ENCODE data around the gene PLD4.
"Not testable (repeated sequence)": the region's sequence is repeated elsewhere in the genome, so short reads cannot be mapped to it uniquely, and the experiment has no call there.

PLD4 gene

DNA sequence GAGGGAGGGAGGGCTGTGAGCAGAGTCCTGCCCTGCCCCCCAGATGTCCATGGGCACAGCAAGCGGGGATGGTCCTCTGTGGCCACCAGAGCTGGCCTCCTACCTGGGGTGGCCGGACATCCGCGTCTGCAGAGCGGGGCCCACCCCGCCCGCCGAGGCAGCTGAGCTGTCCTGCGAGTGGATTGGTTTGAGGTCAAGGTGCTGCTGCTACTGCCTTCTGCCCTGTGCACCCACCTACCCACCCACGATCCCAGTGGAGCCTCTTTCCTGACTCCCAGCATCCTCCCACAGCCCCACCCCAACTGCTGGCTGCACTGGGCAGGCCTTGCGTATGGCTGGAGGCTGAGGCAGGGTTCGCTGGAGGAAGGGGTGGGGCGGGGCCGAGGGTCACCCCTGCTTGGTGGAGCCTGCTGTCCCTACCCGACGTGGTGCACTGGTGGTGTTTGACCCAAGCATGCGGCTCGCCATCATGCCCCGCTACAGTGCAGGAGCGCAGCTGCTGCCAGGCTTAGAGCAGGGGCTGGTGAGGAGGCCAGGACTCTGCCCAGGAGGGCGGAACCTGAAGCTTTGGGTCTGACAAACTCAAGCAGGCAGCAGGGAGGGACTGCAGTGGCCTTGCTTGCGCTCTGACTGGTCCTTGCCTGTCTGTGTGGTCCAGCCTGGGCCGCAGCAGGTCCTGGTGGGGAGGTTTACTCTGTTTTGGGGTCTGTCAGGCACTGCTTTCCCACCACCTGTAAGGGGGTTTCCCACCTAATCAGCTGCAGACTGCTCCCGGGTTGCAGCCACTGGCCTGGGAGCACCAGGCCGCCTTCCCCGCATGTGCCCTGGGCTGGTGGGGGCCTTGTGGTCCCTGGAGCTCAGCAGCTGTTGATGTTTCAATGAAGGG is 35.9 kb upstream of the PLD4 start:
- no peak overlapping the region for H3K4me3 ChIP-seq (ENCODE audit: low read depth in 1 of 2, low read length in 2 of 2)
- no peak overlapping the region for H3K9ac ChIP-seq (ENCODE audit: low read length)
- H3K27ac ChIP-seq (ENCODE audit: low read depth, low read length) = no peak overlapping the region
- no peaks in the 10 kb centered on the region for H3K4me1 ChIP-seq (ENCODE audit: insufficient read depth, low read length)
- H3K36me3 ChIP-seq (ENCODE audit: insufficient read depth, low read length) = peaks cover 3% of the 10 kb centered on the region
- no peaks in the 10 kb centered on the region for H3K27me3 ChIP-seq (ENCODE audit: control insufficient read depth in 1 of 2, insufficient read depth in 2 of 2, low read length in 2 of 2)
- no peaks in the 10 kb centered on the region for H3K9me3 ChIP-seq (ENCODE audit: low read length)

DNA sequence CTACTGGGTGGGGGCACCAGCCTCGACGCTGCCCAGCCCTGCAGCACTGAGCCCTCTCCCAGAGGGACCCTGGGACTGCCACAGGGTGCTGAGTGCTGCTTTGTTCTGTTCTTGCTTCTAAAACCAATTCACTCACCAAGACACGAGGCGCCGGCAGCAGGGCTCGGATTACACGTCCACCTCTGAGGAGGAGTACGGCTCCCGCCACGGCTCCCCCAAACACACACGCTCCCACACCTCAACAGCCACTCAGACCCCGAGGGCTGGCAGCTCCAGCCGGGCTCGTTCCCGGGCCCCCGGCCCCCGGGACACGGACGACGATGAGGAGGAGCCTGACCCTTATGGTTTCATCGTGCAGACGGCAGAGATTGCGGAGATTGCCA is 35.3 kb upstream of the PLD4 start:
- no peaks in the 10 kb centered on the region for H3K36me3 ChIP-seq (ENCODE audit: insufficient read depth, low read length)
- no peaks in the 10 kb centered on the region for H3K27me3 ChIP-seq (ENCODE audit: control insufficient read depth in 1 of 2, insufficient read depth in 2 of 2, low read length in 2 of 2)
- no peaks in the 10 kb centered on the region for H3K9me3 ChIP-seq (ENCODE audit: low read length)
- no peak overlapping the region for H3K9ac ChIP-seq (ENCODE audit: low read length)
- no peak overlapping the region for H3K4me3 ChIP-seq (ENCODE audit: low read depth in 1 of 2, low read length in 2 of 2)
- H3K4me1 ChIP-seq (ENCODE audit: insufficient read depth, low read length) = no peaks in the 10 kb centered on the region
- no peak overlapping the region for H3K27ac ChIP-seq (ENCODE audit: low read depth, low read length)

DNA sequence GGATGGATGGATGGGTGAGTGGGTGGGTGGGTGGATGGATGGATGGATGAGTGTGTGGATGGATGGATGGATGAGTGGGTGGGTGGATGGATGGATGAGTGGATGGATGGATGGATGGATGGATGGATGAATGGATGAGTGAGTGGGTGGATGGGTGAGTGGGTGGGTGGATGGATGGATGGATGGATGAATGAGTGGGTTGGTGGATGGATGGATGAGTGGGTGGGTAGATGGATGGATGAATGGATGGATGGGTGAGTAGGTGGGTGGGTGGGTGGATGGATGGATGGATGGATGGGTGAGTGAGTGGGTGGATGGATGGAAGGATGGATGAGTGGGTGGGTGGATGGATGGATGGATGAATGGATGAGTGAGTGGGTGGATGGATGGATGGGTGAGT is 34.4 kb upstream of the PLD4 start:
- not testable (repeated sequence) for H3K9ac ChIP-seq (ENCODE audit: low read length); H3K36me3 ChIP-seq (ENCODE audit: insufficient read depth, low read length); H3K4me3 ChIP-seq (ENCODE audit: low read depth in 1 of 2, low read length in 2 of 2); H3K9me3 ChIP-seq (ENCODE audit: low read length); H3K27me3 ChIP-seq (ENCODE audit: control insufficient read depth in 1 of 2, insufficient read depth in 2 of 2, low read length in 2 of 2); H3K27ac ChIP-seq (ENCODE audit: low read depth, low read length); H3K4me1 ChIP-seq (ENCODE audit: insufficient read depth, low read length)

DNA sequence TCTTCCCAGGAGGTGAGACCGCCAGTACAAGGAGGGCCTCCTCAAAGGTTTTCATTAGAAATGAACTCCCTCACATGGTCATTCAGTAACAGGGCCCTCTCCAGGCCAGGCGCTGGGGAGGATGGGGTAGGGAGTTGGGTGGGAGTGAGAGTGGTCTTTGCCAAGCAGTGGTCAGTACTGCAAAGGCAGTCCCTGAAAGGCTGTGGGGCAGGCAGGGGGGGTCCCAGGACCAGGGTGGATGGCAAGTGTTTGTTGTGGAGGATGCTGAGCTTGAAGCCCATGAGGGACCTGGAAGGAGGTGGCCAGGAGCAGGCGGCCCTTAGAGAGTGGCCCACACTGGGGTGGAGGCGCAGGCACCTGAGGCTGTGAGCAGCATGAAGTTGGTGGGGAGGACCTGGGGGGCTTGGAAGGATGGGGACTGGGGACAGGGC is 33.5 kb upstream of the PLD4 start:
- H3K27ac ChIP-seq (ENCODE audit: low read depth, low read length) = no peak overlapping the region
- H3K9ac ChIP-seq (ENCODE audit: low read length) = no peak overlapping the region
- H3K36me3 ChIP-seq (ENCODE audit: insufficient read depth, low read length) = no peaks in the 10 kb centered on the region
- no peak overlapping the region for H3K4me3 ChIP-seq (ENCODE audit: low read depth in 1 of 2, low read length in 2 of 2)
- no peaks in the 10 kb centered on the region for H3K9me3 ChIP-seq (ENCODE audit: low read length)
- H3K4me1 ChIP-seq (ENCODE audit: insufficient read depth, low read length) = peaks cover 10% of the 10 kb centered on the region
- H3K27me3 ChIP-seq (ENCODE audit: control insufficient read depth in 1 of 2, insufficient read depth in 2 of 2, low read length in 2 of 2) = no peaks in the 10 kb centered on the region

DNA sequence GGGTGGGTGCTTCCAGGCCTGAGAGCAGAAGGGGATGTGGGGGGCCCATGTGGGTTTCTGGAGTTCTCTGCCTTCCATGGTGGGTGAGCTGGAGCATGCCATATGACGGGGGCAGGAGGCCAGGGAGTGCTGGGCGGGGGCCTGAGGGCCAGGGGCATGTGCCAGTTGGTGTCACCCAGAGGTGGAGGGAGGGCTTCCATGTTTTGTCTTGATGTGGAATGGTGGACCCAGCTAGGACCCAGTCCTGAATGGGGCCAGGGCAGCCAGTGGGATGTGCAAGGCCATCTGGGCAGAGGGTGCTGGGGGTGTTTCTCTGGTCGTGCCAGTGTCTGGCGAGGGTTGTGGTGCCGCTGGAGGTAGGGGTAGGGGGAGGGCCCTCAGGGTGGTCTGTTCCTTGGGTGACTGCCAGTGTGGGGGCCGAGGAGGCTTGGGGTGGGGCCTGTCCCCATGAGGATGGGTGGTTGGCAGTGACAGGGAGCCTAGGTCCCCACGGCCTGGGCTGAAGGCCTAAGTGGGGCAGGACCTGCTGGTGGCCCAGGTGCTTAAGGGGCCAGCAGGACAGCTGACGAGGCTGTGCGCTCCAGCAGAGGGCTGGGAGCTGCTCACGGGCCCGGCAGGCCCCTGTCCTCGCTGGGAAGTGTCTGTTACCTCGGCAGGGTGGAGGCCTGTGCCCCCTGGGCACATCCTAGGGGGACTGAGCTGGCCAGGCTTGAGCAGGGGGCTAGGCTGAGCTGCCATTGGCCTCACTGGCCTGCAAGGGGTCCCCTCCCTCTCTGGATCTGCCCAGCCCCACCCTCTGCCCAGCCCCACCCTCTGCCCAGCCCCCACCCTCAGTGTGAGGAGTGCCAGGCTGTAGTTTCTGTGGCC is 32.8 kb upstream of the PLD4 start:
- no peaks in the 10 kb centered on the region for H3K9me3 ChIP-seq (ENCODE audit: low read length)
- H3K36me3 ChIP-seq (ENCODE audit: insufficient read depth, low read length) = no peaks in the 10 kb centered on the region
- H3K4me1 ChIP-seq (ENCODE audit: insufficient read depth, low read length) = peaks cover 14% of the 10 kb centered on the region
- H3K27ac ChIP-seq (ENCODE audit: low read depth, low read length) = no peak overlapping the region
- H3K9ac ChIP-seq (ENCODE audit: low read length) = no peak overlapping the region
- H3K27me3 ChIP-seq (ENCODE audit: control insufficient read depth in 1 of 2, insufficient read depth in 2 of 2, low read length in 2 of 2) = no peaks in the 10 kb centered on the region
- no peak overlapping the region for H3K4me3 ChIP-seq (ENCODE audit: low read depth in 1 of 2, low read length in 2 of 2)

DNA sequence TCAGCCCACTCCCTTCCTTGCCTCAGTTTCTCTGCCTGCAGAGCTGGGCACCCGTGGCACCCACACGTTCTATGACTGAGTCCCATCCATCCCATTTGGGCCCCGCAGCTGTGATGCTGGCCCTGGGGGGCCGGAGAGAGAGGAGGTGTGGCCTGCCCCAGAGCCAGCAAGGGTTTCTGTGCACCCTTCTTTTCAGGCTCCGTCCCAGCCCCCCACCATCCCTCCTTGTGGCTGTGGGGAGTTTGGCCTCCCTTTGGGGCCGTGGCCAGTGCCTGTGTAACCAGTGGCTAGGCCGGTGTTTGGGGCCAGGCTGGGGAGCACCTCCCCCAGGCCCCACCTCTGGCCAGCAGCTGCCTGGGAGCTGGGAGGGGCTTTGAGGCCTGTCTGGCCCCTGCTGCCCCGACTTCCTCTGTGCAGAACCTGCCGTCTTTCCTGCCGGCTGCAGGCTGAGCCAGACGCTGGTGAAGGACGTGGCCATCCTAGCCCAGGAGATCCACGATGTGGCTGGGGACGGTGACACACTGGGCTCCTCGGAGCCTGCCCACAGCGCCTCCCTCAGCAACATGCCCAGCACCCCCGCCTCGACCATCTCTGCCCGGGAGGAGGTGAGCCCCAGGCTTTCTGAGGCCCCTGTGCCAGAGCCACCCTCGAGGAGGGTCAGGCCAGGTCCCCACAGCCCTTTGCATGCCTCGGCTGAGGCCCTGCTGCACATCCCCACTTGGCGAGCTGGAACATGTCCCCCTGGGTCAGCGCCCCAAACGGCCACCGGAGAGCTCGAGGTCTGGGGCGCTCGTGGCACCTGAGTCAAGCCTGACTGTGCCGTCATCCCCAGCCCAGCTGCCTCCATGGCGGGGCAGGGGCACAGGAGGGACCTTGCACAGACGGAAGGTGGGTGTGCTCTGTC is 31.9 kb upstream of the PLD4 start:
- peaks cover 14% of the 10 kb centered on the region for H3K4me1 ChIP-seq (ENCODE audit: insufficient read depth, low read length)
- no peak overlapping the region for H3K27ac ChIP-seq (ENCODE audit: low read depth, low read length)
- no peak overlapping the region for H3K4me3 ChIP-seq (ENCODE audit: low read depth in 1 of 2, low read length in 2 of 2)
- H3K27me3 ChIP-seq (ENCODE audit: control insufficient read depth in 1 of 2, insufficient read depth in 2 of 2, low read length in 2 of 2) = no peaks in the 10 kb centered on the region
- H3K9ac ChIP-seq (ENCODE audit: low read length) = no peak overlapping the region
- no peaks in the 10 kb centered on the region for H3K36me3 ChIP-seq (ENCODE audit: insufficient read depth, low read length)
- H3K9me3 ChIP-seq (ENCODE audit: low read length) = no peaks in the 10 kb centered on the region

DNA sequence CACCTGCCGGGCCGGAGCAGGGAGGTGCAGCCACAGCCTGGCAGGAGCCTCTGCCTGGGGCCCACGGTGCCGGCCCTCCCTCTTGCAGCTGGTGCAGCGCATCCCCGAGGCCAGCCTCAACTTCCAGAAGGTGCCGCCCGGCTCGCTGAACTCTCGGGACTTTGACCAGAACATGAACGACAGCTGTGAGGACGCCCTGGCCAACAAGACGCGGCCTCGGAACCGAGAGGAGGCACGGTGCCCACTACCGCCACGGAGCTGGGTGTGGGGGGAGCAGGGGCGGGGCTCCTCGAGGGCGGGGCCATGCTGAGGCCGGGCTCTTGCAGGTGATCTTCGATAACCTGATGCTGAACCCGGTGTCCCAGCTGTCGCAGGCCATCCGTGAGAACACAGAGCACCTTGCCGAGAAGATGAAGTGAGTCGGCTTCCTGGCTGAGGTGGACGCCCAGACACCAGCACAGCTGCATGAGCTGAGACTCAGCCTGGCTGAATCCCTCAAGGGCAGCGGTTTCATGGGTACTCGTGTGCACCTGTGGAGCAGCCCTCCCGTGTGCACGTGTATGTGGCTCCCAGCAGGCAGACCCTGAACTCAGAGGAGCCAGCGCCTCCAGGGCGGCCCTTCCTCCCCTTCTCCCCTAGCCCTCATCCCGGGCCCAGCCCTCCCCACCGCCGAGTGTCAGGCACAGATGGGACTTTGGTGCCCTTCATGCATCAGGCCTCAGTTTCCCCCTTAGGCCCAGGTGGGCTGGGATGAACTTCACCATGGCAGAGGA is 31.1 kb upstream of the PLD4 start:
- Histone ChIP-seq H3K9me3 (ENCODE audit: low read length) (no peaks in the 10 kb centered on the region), H3K27ac (ENCODE audit: low read depth, low read length) (no peak overlapping the region), H3K36me3 (ENCODE audit: insufficient read depth, low read length) (no peaks in the 10 kb centered on the region), H3K27me3 (ENCODE audit: control insufficient read depth in 1 of 2, insufficient read depth in 2 of 2, low read length in 2 of 2) (no peaks in the 10 kb centered on the region), H3K9ac (ENCODE audit: low read length) (no peak overlapping the region), H3K4me1 (ENCODE audit: insufficient read depth, low read length) (peaks cover 14% of the 10 kb centered on the region), H3K4me3 (ENCODE audit: low read depth in 1 of 2, low read length in 2 of 2) (no peak overlapping the region)

DNA sequence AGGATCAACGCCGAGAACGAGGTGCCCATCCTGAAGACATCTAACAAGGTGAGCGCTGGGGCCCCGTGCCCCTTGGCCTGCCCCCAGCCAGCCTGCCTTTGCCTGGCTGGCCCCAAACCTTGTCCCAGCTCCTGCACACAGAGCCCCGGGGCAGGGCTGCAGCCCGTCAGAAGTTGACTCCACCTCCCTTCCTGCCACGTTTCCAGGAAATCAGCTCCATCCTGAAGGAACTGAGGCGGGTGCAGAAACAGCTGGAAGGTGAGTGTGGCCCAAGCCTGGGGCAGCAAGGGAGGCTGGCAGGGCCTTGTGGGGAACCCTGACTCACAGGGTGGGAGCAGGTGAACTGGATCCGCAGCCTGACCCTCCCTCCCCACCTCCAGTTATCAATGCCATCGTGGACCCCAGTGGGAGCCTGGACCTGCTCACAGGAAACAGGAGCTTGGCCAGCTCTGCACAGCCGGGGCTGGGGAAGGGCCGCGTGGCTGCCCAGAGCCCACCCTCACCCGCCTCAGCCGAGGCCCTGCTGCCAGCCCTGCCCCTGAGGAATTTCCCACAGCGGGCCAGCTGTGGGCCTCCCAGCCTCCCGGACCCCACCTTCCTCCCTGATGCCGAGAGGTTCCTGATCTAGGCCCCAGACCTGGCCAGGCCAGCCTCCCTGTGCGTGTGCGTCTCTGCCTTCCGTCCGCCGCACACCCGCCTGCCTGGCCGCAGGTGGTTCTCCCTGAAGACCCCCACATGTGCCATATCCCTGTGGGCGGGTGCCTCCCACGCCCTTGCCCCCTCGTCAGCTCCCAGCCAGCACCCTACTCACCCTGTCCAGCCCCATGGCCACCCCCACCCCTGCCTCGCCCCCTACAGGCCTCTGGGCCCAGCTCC is 30.1 kb upstream of the PLD4 start:
- peaks cover 14% of the 10 kb centered on the region for H3K4me1 ChIP-seq (ENCODE audit: insufficient read depth, low read length)
- no peak overlapping the region for H3K9ac ChIP-seq (ENCODE audit: low read length)
- H3K27me3 ChIP-seq (ENCODE audit: control insufficient read depth in 1 of 2, insufficient read depth in 2 of 2, low read length in 2 of 2) = no peaks in the 10 kb centered on the region
- no peak overlapping the region for H3K4me3 ChIP-seq (ENCODE audit: low read depth in 1 of 2, low read length in 2 of 2)
- H3K9me3 ChIP-seq (ENCODE audit: low read length) = no peaks in the 10 kb centered on the region
- H3K27ac ChIP-seq (ENCODE audit: low read depth, low read length) = no peak overlapping the region
- no peaks in the 10 kb centered on the region for H3K36me3 ChIP-seq (ENCODE audit: insufficient read depth, low read length)

DNA sequence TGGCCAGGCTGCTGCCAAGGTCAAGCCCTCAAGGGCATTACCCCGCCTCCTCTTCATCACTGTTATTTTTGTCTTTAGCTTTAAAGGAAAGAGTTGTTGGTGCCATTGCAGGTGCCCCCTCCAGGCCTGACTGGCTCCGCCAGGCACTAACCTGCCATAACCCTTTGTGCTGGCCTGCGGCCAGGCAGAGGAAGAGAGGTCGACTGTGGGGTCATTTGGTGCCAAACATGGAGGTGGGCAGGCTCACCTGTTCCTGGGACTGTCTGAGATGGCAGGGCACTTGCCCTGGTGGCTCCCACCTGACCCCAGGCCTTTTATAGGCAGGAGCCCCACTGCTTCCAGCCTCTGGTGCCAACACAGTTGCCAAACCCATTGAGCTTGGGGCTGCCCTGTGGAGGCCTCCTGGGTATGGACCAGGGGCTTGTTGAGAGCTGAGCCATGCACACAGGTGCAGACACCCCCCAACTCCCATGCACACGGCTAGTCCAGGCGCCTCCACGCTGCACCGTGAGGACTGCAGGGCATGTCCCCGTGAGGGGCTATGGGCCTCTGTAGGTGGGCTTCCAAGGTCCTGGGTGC is 29.4 kb upstream of the PLD4 start:
- no peak overlapping the region for H3K4me3 ChIP-seq (ENCODE audit: low read depth in 1 of 2, low read length in 2 of 2)

More for the DNA sequence above, 29.4 kb upstream of the PLD4 start:
- no peaks in the 10 kb centered on the region for H3K36me3 ChIP-seq (ENCODE audit: insufficient read depth, low read length)
- no peak overlapping the region for H3K27ac ChIP-seq (ENCODE audit: low read depth, low read length)
- no peak overlapping the region for H3K9ac ChIP-seq (ENCODE audit: low read length)
- no peaks in the 10 kb centered on the region for H3K27me3 ChIP-seq (ENCODE audit: control insufficient read depth in 1 of 2, insufficient read depth in 2 of 2, low read length in 2 of 2)
- H3K4me1 ChIP-seq (ENCODE audit: insufficient read depth, low read length) = peaks cover 14% of the 10 kb centered on the region
- H3K9me3 ChIP-seq (ENCODE audit: low read length) = no peaks in the 10 kb centered on the region
